Inflammatory macrophage treated with lipopolysaccharide for 4 hours (primary cell): ENCODE data around the gene SLC9A3.

Source experiments
- DNase-seq: peaks from one replicate; pipeline ENCODE4 v3.0.0-alpha.2; 2020

The SLC9A3 gene

DNA sequence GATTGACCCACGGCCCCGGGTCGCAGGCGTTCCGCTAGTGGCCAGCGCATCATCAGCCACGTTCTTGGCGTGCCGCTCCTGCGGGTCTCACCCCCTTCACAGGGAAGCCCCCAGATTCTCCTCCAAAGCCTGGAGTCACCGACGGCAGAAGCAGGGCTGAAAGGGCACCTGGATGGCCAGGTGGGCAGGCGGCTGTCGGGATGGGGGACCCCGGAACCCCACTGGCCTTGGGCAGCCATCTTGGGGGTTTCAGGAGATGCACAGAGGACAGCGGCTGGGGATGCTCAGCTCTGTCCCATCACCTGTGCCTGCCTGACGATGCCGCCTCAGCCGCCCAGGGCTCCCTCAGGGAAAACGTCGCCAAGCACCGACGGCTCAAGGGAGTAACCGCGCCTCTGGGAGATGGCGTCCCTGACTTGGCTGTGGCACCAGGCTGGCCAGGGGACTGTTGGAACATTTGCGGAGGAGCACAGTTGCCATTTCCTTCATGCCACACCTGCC, 14.1 kb upstream of the SLC9A3 start:
- DNase-seq, result no peak

DNA sequence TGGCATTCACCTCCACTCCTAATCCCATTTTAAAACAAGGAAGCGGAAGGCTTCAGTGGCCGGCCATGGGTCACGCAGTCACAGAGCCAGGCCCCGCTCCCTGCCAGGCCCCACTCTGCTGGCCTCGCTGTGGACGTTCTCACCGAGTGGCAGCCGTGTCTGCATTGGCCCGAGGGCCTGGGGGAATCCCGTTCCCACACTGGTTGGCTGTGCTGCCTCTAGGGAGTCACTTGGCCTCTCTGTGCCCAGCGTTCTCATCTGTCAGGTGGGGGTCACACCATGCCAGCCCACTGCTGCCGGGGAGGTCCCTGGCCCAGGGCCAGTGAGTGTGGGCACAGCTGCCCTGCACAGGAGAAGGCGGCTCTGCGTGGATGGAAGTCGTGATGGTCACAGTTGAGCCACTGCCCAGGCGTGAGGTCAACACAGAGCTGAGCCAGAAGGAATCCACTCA, 13.4 kb upstream of the SLC9A3 start:
- no peak for DNase-seq

DNA sequence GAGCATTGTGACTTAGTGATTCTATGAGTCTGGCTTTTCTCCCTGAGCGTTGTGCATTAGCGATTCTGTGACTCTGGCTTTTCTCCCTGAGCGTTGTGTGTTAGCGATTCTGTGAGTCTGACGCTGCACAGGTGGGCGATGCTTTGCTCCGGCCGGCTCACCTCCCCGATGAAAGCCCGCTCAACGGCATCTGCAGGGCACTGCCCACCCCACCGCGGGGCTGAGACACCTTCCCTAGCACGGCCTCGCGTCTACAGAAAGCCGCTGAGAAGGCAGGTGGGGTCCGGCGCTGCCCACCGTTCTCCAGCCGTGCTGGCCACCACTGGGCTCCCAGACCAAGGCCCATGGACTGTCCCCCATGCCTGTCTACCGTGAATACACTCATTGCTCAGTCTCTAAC, 12.8 kb upstream of the SLC9A3 start:
- DNase-seq, result no peak

DNA sequence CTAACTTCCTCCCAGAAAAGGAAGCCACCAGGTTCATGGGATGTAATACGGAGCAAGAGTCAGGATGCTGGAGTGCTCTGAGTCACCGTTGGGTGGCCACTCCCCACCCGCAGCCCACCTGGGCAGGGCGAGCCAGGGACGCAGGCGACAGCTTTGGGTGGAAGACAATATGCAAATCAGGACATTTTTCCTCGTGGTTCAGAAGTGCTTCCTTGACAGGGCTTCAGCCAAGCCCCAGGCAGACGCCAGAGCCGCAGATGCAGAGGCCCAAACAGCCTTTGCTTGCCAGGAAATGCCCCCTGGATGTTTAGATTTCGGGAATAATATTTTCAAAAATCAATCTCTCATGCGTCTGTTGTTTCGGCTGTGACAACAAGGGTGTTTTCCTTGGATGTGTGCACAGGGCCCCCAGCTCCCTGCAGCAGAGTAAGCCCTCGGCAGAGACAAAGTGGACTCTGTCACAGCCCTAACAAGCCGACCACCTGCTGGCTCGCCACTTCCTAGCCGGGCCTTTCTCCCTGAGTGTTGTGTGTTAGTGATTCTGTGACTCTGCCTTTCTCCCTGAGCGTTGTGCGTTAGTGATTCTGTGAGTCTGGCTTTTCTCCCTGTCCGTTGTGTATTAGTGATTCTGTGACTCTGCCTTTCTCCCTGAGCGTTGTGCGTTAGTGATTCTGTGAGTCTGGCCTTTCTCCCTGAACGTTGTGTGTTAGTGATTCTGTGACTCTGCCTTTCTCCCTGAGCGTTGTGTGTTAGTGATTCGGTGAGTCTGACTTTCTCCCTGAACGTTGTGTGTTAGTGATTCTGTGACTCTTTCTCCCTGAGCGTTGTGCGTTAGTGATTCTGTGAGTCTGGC, 11.8 kb upstream of the SLC9A3 start:
- DNase-seq, result no peak

DNA sequence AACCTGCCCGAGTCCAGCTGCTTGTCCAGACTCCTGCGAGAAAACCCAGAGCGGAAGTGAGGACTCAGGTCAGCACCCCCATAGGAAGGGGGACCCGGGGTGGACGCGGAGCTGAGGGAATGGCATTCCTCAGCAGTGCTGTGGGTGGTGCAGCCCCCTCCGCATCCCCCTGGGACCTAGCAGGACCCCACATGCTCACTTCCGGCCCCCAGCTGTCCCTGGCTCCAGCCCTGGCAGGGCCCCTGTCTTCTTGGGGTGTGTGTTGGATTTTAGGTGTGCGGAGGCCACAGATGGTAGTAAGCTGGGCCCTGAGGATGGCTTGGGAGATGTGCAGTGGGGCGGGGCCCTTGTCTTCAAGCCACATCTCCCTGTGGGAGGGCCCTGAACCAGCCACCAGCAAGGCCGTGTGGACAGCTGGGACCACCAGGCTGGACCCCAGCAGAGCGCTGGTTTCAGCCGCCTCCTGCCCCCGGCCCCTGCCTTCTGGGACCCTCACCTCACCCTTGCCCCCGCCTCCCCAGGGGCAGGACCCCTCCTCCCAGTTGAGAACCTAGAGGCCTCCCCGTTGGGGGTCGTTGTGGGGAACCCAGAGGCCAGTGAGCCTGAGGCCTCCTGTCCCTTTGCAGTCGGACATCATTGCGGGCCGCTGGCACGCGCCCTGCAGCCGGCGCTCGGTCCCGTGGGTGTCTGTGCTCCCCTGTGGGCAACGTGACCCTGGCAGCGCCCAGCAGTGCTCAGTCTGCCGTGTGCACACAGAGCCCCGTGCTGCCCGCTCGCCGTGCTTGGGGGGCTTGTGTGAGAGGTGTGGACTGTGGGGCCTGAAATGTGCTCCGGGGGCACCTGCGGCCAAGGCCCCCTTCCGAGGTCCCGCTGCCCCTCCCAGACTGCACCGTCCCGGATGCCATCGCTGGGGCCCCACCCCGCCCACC, 10.8 kb upstream of the SLC9A3 start:
- no peak for DNase-seq

DNA sequence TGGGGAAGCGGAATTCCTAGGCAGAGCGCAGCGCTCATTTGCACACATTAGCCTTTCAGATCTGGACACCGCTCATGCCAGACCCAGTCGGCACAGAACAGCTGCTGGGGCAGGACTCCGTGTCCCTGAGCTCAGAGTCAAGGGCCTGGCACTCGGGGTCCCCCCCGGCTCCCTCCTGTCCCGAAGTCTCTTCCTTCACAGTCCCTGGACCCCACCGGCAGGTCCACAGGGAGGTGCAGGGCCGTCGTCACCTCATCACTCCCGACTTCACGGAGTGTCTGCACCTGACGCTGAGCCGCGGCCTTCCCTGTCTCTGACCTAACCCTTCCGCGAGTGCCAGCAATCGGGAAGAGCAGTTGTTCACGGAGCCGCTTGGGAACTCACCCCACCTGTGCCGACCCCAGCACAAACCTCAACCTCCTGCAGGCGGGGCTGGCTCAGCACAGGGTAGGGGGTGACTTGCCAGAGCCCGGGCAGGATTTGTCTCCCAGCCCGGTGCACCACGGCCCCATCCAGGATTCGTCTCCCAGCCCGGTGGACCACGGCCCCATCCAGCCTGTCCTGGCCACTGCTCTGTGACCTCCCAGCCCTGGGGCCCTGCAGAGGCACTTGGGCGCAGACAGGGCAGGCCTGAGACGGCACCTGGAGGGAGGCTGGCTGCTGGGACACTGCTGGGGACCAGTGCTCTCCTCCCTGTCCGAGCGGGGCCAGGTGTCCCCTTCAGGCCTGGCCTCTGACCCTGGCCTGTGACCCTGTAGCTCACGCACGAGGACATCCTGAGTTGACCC, 9.9 kb upstream of the SLC9A3 start:
- DNase-seq, result no peak

DNA sequence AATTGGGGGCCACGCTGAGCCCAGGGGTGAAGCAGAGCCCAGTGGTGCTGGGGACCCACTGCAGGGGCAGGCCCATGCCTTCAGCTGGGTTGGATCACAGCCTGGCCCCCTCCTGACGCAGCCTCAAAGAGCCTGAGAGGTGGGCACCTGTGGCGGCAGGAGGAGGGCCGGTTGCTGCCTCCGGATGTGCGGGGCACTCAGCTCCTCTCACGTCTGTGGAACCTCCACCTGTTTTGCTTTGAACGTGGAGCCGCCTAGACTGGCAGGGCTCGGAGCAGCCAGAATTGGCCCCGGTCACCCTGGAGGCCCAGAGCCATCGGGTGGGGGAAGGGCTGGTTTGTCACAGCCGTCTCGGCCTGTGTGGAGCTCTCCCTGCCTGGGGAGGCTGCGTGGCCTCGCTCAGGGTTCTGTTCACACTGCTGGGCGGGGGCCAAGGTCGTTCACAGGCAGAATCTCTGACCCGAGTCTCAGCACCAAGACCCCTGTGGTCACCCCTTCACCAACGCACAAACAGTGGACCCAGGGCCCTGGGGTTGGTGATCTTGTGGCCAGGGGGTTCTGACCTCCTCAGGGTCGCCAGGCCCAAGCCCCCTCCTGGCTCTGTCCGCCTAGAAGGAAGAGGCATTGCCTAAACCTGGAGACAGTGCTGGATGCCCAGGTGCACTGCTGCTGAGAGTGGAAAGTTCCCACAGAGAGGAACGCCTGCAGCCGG, 9.2 kb upstream of the SLC9A3 start:
- DNase-seq, result no peak

DNA sequence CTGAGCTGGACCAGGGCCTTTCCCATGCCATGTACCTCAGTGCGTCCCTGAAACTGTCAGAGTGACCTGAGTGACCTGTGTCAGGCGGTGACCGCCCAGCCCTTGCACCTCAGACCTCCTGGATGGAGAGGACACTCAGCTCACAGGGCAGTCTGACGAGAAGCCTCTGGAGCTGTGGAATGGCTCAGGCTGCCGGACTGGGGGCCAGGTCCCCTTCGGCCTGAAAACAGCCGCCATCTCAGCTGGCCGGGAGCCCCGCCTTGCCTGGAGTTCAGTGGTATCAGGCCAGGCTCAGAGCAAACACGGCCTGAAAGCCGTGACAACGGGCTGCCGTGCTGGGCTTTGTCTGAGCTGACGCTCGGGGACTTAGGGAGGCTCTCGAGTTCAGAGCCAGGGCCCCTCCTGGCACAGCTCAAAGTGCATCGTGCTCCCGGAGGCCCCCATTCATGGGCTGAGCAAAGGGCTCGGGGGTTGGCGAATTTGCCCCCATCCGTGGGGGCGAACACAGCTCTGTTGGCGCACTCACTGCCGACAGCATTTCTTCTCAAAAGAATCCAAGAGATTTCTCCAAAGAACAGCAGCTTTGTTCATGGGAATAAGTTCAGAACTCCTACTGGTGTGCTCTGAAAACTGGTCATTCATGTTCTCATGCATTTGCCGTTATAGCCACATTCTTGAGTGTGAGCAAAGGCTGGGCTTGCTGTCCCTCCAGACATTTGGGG, 8.4 kb upstream of the SLC9A3 start:
- DNase-seq, result no peak

DNA sequence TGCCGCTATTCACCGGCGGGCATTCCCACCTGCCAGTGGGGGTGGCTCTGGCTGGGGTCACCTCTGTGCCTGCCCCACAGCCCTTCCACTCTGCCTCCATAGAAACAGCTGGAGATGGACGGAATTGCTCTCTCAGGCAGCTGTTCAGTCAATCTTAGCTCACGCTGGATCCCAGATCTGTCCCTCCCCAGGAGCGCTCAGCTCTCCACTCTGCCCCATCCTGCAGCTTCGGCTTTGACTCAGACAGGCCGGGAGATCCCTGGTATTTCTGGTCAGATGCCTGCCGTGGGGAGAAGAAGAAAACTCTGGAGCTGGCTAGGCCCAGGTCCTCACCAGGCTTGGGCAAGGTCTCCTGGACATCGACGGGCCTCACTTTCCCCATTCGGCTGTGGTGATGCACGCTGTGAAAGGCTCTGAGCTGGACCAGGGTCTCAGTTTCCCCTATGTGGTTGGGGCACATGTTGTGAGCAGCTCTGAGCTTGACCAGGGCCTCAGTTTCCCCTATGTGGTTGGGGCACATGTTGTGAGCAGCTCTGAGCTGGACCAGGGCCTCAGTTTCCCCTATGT, 7.6 kb upstream of the SLC9A3 start:
- DNase-seq, result no peak

DNA sequence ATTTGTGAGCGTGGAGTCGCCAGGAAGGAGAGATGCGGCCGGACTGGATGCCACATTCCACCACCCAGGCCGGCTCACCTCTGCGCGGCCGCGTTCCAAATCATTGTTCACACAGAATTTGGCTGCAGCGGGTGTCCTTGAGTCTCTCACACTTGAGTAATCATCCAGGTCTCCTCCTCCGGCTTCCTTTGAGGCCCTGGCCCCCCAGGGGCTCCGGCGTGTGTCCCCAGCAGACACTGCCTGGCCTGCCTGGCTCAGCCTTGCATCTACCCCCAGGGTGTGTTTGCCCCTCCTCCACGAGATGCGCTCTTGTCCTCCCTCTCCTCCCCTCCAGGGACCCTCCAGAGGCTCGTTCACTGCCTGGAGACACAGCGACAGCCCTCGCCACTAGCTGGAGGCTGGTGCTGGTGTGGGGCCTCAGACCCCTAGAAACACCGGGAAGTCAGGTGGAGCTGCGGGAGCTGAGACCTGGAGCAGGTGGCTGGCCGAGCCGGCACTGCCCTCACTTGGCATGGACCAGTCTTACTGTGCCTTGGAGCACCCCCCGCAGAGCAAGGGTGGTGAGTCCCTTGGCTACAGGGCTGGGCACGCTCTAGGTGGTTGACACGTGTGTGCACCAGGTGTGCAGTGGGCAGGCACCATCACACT, 7.0 kb upstream of the SLC9A3 start:
- DNase-seq, result no peak

DNA sequence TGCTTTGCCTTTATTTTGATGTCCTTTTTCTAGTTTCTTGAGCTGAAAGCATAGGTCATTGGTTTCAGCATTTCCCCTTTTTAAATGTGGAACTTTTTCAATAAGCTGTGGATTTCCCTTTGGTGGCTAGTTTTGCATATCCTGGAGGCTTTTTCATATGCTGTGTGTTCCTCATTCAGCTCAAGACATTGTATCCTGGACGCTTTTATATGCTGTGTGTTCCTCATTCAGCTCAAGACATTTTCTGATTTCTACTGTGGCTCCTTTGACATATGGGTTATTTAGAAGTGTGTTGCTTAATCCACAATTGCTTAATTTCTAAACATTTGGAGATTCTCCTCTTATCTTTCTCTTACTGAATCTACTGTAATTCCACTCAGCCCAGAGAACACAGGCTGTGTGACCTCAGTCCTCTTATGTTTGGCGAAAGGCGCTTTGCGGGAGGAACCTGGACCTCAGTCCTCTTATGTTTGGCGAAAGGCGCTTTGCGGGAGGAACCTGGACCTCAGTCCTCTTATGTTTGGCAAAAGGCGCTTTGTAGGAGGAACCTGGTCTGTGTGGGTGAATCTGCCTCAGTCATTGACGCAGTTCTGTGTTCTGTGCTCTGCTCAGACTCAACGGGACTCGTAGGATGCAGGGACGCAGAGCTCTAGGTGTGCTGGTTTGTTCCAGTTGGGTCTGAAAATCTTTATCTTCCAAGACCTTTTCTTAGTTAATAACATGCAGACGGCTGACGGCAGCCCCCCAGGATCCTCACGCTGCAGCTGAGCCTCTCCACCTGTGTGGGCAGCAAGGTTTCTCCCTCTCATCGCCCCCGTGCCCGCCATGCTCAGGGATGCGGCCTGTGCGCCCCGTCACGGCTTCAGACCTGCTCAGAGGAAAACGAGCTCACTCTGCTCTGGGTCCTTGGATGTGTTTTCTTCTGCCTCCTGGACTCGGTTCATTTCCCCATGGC, 6.0 kb upstream of the SLC9A3 start:
- peak; percentile 95 for DNase-seq

DNA sequence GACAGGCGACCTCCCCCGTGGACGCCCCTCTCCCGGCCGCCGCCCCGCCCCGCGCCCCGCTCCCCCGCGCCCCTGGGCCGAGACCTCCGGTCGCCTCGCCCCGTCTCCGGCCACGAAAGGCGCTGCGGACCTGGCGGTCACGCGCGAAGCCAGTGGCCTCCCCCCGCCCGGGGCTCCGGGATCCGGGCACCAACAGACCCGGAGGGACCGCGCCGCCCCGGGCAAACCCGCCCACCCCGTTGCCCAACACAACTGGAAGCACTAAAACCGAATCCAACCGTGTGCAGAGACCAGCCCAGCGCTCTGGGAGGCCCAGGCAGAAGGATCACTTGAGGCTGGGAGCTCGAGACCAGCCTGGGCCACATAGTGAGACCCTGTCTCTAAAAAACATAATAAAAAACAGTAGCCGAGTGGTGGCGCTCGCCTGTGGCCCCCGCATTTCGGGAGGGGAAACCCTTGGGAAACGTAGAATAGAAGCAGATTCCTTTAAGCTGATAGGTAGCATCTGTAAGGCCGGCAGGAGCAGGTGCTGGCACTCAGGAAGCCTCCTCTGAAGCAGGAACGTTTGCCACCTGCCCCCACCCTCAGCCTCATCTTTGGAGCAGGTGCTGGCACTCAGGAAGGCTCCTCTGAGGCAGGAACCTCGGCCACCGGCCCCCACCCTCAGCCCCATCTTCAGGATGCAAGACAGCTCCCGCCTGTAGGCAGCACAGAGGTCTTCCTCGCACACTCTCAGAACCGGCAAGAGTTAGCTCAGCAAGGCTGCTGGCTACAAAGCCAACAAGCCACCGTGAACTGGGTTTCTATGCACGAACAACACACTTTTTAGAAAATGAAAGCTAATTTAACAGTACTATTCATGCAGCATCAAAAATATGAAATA, 4.6 kb upstream of the SLC9A3 start:
- DNase-seq, result peak; percentile 13

DNA sequence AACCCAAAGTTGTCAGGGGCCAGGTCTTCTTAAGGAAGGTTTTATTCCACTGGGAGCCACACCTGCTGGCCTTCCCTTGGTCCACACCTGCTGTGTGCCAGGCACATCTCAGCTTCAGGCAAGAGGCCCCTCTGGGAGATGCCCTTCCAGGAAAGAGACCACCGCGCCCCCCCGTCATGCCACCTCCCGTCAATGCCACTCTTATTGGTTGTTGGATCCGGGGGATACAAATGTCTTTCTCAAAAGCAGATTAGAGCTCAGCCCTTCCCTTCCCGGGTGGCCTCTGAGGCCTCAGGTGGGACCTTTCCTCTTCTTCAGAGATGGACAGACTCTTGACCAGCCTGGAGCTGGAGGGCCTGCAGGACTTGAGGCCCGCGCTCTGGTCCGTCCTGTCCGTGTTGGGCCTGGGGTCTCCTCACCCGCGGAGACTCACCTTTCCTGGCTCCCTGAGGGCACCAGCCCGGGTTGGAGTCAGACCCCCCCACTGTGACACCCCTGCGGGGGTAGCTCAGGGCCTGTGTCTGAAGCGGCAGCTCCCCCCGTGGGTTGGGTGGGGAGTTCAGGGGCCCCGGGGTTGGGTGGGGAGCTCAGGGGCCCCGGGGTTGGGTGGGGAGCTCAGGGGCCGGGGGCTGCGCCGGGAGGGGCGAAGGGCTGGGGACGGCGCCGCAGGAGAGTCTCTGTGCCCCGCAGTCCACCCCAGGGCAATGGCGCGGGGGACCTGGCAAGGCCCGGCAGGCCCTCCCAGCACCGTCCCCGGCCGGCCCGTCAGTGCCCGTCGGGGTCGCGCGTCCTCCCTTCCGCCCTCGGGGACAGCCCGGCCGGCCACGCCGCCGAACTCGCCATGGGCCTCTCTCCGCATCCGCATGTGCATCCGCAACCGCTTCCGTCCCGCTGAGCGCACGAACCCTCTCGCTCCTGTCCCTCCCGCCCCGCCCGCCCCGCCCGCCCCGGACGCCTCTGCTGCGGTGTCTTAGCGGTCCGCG, 3.7 kb upstream of the SLC9A3 start:
- DNase-seq, result peak; percentile 13

DNA sequence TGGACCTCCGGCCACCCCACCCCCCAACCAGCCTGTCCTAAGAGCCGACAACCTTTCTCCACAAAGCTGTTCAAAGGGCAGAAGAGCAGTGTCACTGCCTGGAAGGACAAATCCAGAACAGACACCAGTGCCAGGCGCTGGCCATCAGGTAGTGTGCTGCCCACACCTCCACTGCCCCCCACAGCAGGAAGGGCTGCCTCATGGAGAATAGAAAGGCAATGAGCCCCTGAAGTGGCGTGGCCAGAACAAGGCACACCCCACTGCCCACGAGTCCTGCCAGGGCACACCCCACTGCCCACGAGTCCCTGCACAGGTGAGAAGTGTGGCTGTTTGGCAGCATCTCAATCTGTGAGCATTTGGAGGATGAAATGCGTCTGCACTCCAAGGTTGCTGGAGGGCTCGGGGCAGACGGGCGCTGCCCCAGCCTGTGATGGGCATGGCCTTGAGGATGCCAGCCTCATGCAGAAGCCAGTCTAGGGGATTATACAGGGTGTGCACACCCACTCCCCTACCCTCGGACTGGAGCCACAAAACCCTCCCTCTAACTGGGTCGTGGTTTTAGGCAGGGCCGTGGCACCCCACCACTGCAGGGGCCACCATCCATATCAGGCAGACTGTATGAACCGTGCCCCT, 2.3 kb upstream of the SLC9A3 start:
- no peak for DNase-seq

DNA sequence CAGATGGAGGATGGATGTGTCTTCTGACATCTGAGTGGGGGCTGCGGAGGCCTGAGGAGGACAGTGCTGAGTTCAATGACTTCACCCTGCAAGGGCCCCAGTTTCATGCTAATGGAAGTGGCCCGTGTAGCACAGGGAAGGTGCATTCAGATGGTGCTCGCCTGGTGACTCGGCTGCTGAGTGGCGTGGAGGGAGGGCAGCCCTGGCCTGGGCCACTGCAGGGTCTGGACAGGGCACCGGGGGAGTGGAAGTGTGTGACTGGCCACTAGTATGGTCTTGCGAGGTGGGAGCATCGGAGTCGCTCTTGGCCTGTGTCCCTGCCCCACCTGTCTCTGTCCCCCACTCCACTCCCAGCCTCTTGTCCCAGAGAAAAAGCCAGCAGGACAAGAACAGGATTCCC, 1.7 kb upstream of the SLC9A3 start:
- no peak for DNase-seq

DNA sequence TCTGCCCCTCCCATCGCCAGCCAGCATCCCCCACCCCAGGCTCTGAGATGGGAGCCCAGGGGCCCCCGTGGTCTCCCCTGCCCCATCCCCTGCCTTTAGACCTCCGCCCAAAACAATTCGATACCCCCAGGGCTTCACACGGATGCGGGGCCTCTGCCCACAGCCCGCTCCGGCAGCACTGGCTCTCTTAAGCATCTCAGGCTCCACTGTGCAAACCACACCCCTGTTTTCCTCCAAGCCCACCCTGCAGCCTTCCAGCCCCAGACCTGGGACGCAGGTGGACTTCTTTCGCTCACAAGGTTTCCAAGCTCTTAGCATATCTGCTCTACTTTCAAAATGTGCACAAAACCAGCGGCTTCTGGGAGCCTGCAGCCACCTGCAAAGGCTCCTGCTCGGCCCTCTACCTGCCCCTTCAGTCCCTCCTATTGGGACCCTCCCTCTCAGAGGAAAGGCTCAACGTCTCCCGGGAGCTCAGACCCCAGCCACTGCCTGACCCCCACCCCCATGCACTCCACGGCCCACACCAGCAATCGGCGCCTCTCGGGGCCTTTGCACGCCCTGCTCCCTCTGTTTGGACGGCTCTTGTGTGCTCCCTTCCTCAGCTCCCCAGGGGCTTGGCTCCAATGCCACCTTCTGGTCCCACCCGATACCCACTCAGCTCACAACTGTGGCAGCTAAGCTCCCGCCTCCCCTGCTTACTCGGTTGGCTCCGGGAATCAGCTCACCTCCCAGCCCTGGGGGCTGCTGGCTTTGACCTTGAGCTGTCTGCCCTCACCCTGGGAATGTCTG, 918 bp upstream of the SLC9A3 start:
- DNase-seq, result no peak
